ENCODE results near the gene KCP.

KCP gene

GRCh38 chr7:128858380-128859231 is 51.9 kb downstream of the KCP start:
- no peak for DNase-seq (ENCODE audit: low read depth in 2 of 2)

GRCh38 chr7:128856001-128856718 is 54.3 kb downstream of the KCP start:
- DNase-seq (ENCODE audit: low read depth in 2 of 2) = no peak

- DNase-seq (ENCODE audit: low read depth in 2 of 2) = no peak
These were observed 55.0 kb downstream of the KCP start for GRCh38 chr7:128855559-128855958.

GRCh38 chr7:128854396-128854795 is 56.1 kb downstream of the KCP start:
- no peak for DNase-seq (ENCODE audit: low read depth in 2 of 2)

GRCh38 chr7:128853799-128854198 is 56.7 kb downstream of the KCP start:
- DNase-seq (ENCODE audit: low read depth in 2 of 2) = no peak

- DNase-seq (ENCODE audit: low read depth in 2 of 2) = no peak
These were observed 57.8 kb downstream of the KCP start for GRCh38 chr7:128852537-128853254.

- no peak for DNase-seq (ENCODE audit: low read depth in 2 of 2)
These were observed 60.6 kb downstream of the KCP start for GRCh38 chr7:128849804-128850490.

- DNase-seq (ENCODE audit: low read depth in 2 of 2) = no peak
These were observed 61.4 kb downstream of the KCP start for GRCh38 chr7:128849156-128849515.

- DNase-seq (ENCODE audit: low read depth in 2 of 2) = no peak
These were observed 62.0 kb downstream of the KCP start for GRCh38 chr7:128848289-128849155.

GRCh38 chr7:128847721-128848211 is 62.7 kb downstream of the KCP start:
- no peak for DNase-seq (ENCODE audit: low read depth in 2 of 2)

GRCh38 chr7:128846781-128847444 is 63.6 kb downstream of the KCP start:
- no peak for DNase-seq (ENCODE audit: low read depth in 2 of 2)

GRCh38 chr7:128845987-128846386 is 64.5 kb downstream of the KCP start:
- no peak for DNase-seq (ENCODE audit: low read depth in 2 of 2)

- DNase-seq (ENCODE audit: low read depth in 2 of 2) = no peak
These were observed 65.0 kb downstream of the KCP start for GRCh38 chr7:128845475-128845874.

- no peak for DNase-seq (ENCODE audit: low read depth in 2 of 2)
These were observed 65.7 kb downstream of the KCP start for GRCh38 chr7:128844777-128845311.

- DNase-seq (ENCODE audit: low read depth in 2 of 2) = no peak
These were observed 66.4 kb downstream of the KCP start for GRCh38 chr7:128843938-128844621.

GRCh38 chr7:128842674-128843641 is 67.6 kb downstream of the KCP start:
- no peak for DNase-seq (ENCODE audit: low read depth in 2 of 2)

- DNase-seq (ENCODE audit: low read depth in 2 of 2) = peak; percentile 34 to 50
These were observed 68.4 kb downstream of the KCP start for GRCh38 chr7:128841921-128842673.
